Measurements from ENCODE around the gene LYRM9. TPM values are rescaled to one million over a fixed set of nuclear protein-coding genes. Genes with fewer than 3 reads are reported as not detected.

LYRM9 gene
- total and polyA plus RNA-seq, 10 of the 15 experiments (the other 5 are each of a cell fraction or from before 2014, with no cell fraction given): 1.8 to 8.3 (median 4.6) TPM

GRCh38 chr17:27845264-27846041 lies 47.7 kb downstream of the LYRM9 start (continued):
- no peak for TF ChIP-seq PKNOX1 (IDR thresholded peaks at IDR 0.05)

DNA sequence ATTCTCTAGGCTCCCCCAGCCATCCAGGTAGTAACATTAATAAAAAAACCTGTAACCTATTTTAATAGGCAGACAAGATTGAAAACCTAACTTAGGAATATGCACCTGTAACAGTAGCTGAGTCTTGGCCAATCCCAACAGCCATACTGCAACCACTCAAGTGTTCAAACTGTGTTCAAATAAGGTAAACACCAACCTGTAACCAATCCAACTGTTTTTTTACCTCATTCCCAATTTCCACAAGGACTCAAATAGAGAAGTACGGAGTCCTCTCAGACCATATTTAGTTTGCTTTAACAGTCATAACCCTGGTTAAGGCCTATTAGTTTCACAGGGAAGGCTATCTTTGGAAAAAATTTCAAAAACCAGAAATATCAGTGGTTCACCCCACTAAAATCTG lies 52.5 kb downstream of the LYRM9 start:
- no peak overlapping the region for H3K4me2 ChIP-seq (ENCODE audit: control insufficient read depth, insufficient read depth)
- no peak overlapping the region for H3K27ac ChIP-seq (ENCODE audit: control insufficient read depth, insufficient read depth)
- H3K9ac ChIP-seq (ENCODE audit: control insufficient read depth, insufficient read depth, low read length): no peak overlapping the region
- H2AFZ ChIP-seq (ENCODE audit: control insufficient read depth, low read depth, low read length): no peak overlapping the region
- intact Hi-C loops (cut with micrococcal nuclease; ENCODE audit: unreplicated experiment) (no loop called here), in situ Hi-C loops (cut with MboI) (no loop called here)
- H3K4me3 ChIP-seq: no peak overlapping the region
- no peaks in the 10 kb centered on the region for H3K36me3 ChIP-seq (ENCODE audit: control insufficient read depth in 2 of 2, insufficient read depth in 2 of 2, low read length in 1 of 2)
- ChIA-PET POLR2A (no interaction called here), RAD21 (ENCODE audit: unreplicated experiment) (interaction anchor here (1.0 kb wide), 1 partner anchor 35 kb away, joined by 3 read pairs; no protein-coding TSS in a partner anchor), SMC1A (ENCODE audit: uncharacterized antibody, unreplicated experiment) (interaction anchor here (0.6 kb wide), 1 partner anchor 20 kb away, joined by 3 read pairs; no protein-coding TSS in a partner anchor), CTCF (no interaction called here)
- ATAC-seq: no peak
- no peak for DNase-seq (ENCODE audit: low read depth, low spot score)
- no peaks in the 10 kb centered on the region for H4K20me1 ChIP-seq (ENCODE audit: control insufficient read depth, insufficient read depth)
- H3K4me1 ChIP-seq (ENCODE audit: control insufficient read depth, insufficient read depth, low read length): peaks cover 3% of the 10 kb centered on the region; the same call in 1 of the 2 replicates
- FAIRE-seq: no peak
- H3K79me2 ChIP-seq (ENCODE audit: control insufficient read depth, insufficient read depth, low read length): no peaks in the 10 kb centered on the region
- WGBS (ENCODE audit: insufficient coverage, insufficient replicate concordance, low lambda C conversion rate, missing lambda C conversion rate): 88% methylated on average over 1 of the region's 1 CpG
- H3K9me3 ChIP-seq (replicated peaks; ENCODE audit: control insufficient read depth, insufficient read depth, low read length): no peaks in the 10 kb centered on the region
- no TSS peak for BruUV-seq (replicated peaks)
- H3K27me3 ChIP-seq (replicated peaks in 1 of 2; ENCODE audit: control insufficient read depth in 2 of 2, insufficient read depth in 2 of 2, low read length in 1 of 2): no peaks in the 10 kb centered on the region
- TF ChIP-seq CTCF (IDR thresholded peaks at IDR 0.05 in 2 of 3, conservative IDR thresholded peaks at IDR 0.05 in 1 of 3; ENCODE audit: control insufficient read depth in 2 of 3, extremely low read depth in 1 of 3, insufficient read depth in 1 of 3, low read depth in 3 of 3, low read length in 3 of 3) (no peak), POU2F2 (IDR thresholded peaks at IDR 0.05; ENCODE audit: borderline replicate concordance, low read depth, low read length) (no peak), JUND (IDR thresholded peaks at IDR 0.05; ENCODE audit: low read depth, low read length) (no peak), SP1 (IDR thresholded peaks at IDR 0.05; ENCODE audit: low read depth, low read length) (no peak), TAF1 (IDR thresholded peaks at IDR 0.05; ENCODE audit: borderline replicate concordance, low read depth, low read length) (no peak), SMAD1 (IDR thresholded peaks at IDR 0.05; ENCODE audit: low read depth, partially characterized antibody) (no peak), WRNIP1 (IDR thresholded peaks at IDR 0.05; ENCODE audit: borderline replicate concordance, low read depth, low read length) (no peak), CHD1 (IDR thresholded peaks at IDR 0.05; ENCODE audit: low read depth, low read length) (no peak), PAX5 (IDR thresholded peaks at IDR 0.05; ENCODE audit: borderline replicate concordance, low read depth, low read length) (no peak), ZBED1 (IDR thresholded peaks at IDR 0.05; ENCODE audit: borderline replicate concordance) (no peak), YY1 (IDR thresholded peaks at IDR 0.05; ENCODE audit: low read depth, low read length) (no peak)
- TF ChIP-seq, protein P1, sequence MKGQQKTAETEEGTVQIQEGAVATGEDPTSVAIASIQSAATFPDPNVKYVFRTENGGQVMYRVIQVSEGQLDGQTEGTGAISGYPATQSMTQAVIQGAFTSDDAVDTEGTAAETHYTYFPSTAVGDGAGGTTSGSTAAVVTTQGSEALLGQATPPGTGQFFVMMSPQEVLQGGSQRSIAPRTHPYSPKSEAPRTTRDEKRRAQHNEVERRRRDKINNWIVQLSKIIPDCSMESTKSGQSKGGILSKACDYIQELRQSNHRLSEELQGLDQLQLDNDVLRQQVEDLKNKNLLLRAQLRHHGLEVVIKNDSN (IDR thresholded peaks at IDR 0.05; ENCODE audit: borderline replicate concordance, extremely low read length, insufficient read depth, low read depth, low read length): no peak
- TF ChIP-seq, protein P2, sequence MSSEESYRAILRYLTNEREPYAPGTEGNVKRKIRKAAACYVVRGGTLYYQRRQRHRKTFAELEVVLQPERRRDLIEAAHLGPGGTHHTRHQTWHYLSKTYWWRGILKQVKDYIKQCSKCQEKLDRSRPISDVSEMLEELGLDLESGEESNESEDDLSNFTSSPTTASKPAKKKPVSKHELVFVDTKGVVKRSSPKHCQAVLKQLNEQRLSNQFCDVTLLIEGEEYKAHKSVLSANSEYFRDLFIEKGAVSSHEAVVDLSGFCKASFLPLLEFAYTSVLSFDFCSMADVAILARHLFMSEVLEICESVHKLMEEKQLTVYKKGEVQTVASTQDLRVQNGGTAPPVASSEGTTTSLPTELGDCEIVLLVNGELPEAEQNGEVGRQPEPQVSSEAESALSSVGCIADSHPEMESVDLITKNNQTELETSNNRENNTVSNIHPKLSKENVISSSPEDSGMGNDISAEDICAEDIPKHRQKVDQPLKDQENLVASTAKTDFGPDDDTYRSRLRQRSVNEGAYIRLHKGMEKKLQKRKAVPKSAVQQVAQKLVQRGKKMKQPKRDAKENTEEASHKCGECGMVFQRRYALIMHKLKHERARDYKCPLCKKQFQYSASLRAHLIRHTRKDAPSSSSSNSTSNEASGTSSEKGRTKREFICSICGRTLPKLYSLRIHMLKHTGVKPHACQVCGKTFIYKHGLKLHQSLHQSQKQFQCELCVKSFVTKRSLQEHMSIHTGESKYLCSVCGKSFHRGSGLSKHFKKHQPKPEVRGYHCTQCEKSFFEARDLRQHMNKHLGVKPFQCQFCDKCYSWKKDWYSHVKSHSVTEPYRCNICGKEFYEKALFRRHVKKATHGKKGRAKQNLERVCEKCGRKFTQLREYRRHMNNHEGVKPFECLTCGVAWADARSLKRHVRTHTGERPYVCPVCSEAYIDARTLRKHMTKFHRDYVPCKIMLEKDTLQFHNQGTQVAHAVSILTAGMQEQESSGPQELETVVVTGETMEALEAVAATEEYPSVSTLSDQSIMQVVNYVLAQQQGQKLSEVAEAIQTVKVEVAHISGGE (CRISPR knock-in tag; IDR thresholded peaks at IDR 0.05): no peak

Data from GM12878 (cell line).